Measurements from ENCODE around the gene ARL4C.

The ARL4C gene

GRCh38 chr2:234446404-234447076 lies 50.3 kb downstream of the ARL4C start:
- Histone ChIP-seq H4K20me1 (ENCODE audit: insufficient read depth, low read length) (no peaks in the 10 kb centered on the region), H3K4me3 (ENCODE audit: low read depth, low read length, poor library complexity, severe bottlenecking) (no peak overlapping the region), H3K9ac (ENCODE audit: low read length) (peak overlapping the region; percentile 31; the same call in 1 of the 2 replicates), H3K27me3 (ENCODE audit: insufficient read depth, low read length) (no peaks in the 10 kb centered on the region), H2AFZ (ENCODE audit: low read length) (no peak overlapping the region), H3K4me2 (ENCODE audit: low read length) (peak overlapping the region; percentile 29; the same call in 1 of the 2 replicates), H3K4me1 (ENCODE audit: insufficient read depth, low read length, severe bottlenecking) (peaks cover 45% of the 10 kb centered on the region), H3K36me3 (ENCODE audit: insufficient read depth, low read length) (no peaks in the 10 kb centered on the region), H3K79me2 (ENCODE audit: insufficient read depth, low read length) (no peaks in the 10 kb centered on the region), H3K9me3 (ENCODE audit: low read length) (no peaks in the 10 kb centered on the region), H3K9me2 (ENCODE audit: low read depth, low read length) (no peaks in the 10 kb centered on the region), H3K27ac (ENCODE audit: low read depth, low read length, poor library complexity, severe bottlenecking) (peak overlapping the region; percentile 82), H3F3A (ENCODE audit: insufficient read depth, low read length) (no peaks in the 10 kb centered on the region)
- TF ChIP-seq EZH2 (IDR thresholded peaks at IDR 0.05; ENCODE audit: borderline replicate concordance, low read length): no peak
- TF ChIP-seq, protein P1, sequence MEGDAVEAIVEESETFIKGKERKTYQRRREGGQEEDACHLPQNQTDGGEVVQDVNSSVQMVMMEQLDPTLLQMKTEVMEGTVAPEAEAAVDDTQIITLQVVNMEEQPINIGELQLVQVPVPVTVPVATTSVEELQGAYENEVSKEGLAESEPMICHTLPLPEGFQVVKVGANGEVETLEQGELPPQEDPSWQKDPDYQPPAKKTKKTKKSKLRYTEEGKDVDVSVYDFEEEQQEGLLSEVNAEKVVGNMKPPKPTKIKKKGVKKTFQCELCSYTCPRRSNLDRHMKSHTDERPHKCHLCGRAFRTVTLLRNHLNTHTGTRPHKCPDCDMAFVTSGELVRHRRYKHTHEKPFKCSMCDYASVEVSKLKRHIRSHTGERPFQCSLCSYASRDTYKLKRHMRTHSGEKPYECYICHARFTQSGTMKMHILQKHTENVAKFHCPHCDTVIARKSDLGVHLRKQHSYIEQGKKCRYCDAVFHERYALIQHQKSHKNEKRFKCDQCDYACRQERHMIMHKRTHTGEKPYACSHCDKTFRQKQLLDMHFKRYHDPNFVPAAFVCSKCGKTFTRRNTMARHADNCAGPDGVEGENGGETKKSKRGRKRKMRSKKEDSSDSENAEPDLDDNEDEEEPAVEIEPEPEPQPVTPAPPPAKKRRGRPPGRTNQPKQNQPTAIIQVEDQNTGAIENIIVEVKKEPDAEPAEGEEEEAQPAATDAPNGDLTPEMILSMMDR (IDR thresholded peaks at IDR 0.05; ENCODE audit: low read length): no peak

DNA sequence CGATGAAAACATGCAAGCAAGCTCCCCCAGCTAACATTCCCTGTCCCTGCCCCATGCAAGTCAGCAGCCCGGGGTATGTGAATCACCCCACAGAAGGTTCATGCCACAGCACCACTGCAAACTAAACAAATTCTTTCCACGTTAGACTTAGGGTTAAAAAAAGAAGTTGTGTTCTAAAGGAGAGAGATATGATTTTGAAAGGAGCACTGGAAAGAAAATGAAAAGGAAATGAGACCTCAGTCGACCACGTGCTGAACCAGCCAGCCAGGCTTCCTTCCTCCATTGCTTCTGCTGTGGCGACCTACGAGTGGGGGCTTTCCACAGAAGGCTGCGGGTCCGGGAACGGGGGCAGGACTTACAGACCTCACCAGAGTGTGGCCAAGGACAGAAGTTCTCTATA lies 52.0 kb downstream of the ARL4C start:
- peaks cover 45% of the 10 kb centered on the region for H3K4me1 ChIP-seq (ENCODE audit: insufficient read depth, low read length, severe bottlenecking)
- H3F3A ChIP-seq (ENCODE audit: insufficient read depth, low read length): no peaks in the 10 kb centered on the region
- peak overlapping the region; percentile 65 for H3K27ac ChIP-seq (ENCODE audit: low read depth, low read length, poor library complexity, severe bottlenecking)
- no peak overlapping the region for H2AFZ ChIP-seq (ENCODE audit: low read length)
- no peak overlapping the region for H3K9ac ChIP-seq (ENCODE audit: low read length)
- no peaks in the 10 kb centered on the region for H3K36me3 ChIP-seq (ENCODE audit: insufficient read depth, low read length)
- H3K4me3 ChIP-seq (ENCODE audit: low read depth, low read length, poor library complexity, severe bottlenecking): no peak overlapping the region
- TF ChIP-seq, protein P1 (IDR thresholded peaks at IDR 0.05; ENCODE audit: low read length): no peak
- no peak for TF ChIP-seq EZH2 (IDR thresholded peaks at IDR 0.05; ENCODE audit: borderline replicate concordance, low read length)
- no peaks in the 10 kb centered on the region for H3K79me2 ChIP-seq (ENCODE audit: insufficient read depth, low read length)
- no peaks in the 10 kb centered on the region for H3K27me3 ChIP-seq (ENCODE audit: insufficient read depth, low read length)
- H3K9me2 ChIP-seq (ENCODE audit: low read depth, low read length): no peaks in the 10 kb centered on the region
- H3K4me2 ChIP-seq (ENCODE audit: low read length): no peak overlapping the region
- H4K20me1 ChIP-seq (ENCODE audit: insufficient read depth, low read length): no peaks in the 10 kb centered on the region
- no peaks in the 10 kb centered on the region for H3K9me3 ChIP-seq (ENCODE audit: low read length)

DNA sequence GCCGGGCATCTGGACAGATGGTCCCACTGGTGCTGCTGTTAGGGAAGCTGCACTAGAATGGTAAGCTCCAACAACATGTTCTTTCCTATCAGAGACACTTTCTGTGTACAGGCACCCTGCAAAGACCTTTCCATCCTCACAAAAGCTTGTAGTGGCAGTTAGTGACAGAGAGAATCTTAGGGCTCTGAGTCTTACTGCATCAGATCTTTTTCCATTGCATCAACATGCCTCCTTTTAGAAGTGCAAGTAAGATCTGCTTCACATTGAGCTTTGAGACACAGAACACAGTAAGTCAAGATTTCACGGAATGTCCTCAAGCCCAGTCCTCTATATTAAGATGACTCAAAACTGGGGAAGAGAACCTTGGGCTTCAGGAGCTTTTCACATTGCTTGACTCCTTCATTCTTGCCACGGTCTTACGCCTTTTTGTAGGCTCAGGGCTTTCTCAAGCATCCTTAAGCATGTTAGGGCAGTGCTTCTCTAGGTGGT lies 52.6 kb downstream of the ARL4C start:
- Histone ChIP-seq H2AFZ (ENCODE audit: low read length) (no peak overlapping the region), H3K4me2 (ENCODE audit: low read length) (no peak overlapping the region), H3K36me3 (ENCODE audit: insufficient read depth, low read length) (no peaks in the 10 kb centered on the region), H3K9me3 (ENCODE audit: low read length) (no peaks in the 10 kb centered on the region), H3K27me3 (ENCODE audit: insufficient read depth, low read length) (no peaks in the 10 kb centered on the region), H3K9me2 (ENCODE audit: low read depth, low read length) (no peaks in the 10 kb centered on the region), H4K20me1 (ENCODE audit: insufficient read depth, low read length) (no peaks in the 10 kb centered on the region), H3K4me1 (ENCODE audit: insufficient read depth, low read length, severe bottlenecking) (peaks cover 45% of the 10 kb centered on the region), H3K4me3 (ENCODE audit: low read depth, low read length, poor library complexity, severe bottlenecking) (no peak overlapping the region), H3F3A (ENCODE audit: insufficient read depth, low read length) (no peaks in the 10 kb centered on the region), H3K9ac (ENCODE audit: low read length) (no peak overlapping the region), H3K27ac (ENCODE audit: low read depth, low read length, poor library complexity, severe bottlenecking) (peak overlapping the region; percentile 65), H3K79me2 (ENCODE audit: insufficient read depth, low read length) (no peaks in the 10 kb centered on the region)
- TF ChIP-seq, protein P1 (IDR thresholded peaks at IDR 0.05; ENCODE audit: low read length): no peak
- TF ChIP-seq EZH2 (IDR thresholded peaks at IDR 0.05; ENCODE audit: borderline replicate concordance, low read length): no peak

All from OCI-LY1 (cell line).